ENCODE results near the gene ARGLU1.

DNA sequence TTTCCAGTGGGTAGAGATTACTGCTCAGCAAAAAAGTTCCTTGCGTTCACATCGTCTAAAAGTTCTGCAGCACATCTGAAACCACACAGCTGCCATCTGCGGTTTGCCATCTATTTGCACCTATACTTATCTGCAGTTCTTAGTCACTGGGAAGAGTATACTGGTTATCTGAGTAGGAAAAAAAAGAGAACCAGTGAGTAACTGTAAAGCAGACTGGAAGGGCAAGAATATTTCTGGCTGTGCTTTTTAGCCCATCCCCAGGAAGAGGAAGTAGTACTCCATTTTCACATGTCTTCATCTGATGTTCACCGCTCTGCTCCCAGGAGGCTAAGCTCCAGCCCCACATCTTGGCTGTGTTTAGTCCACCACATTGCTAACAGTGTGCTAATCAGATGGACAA lies 68.0 kb downstream of the ARGLU1 start:
- TF ChIP-seq, protein P1, sequence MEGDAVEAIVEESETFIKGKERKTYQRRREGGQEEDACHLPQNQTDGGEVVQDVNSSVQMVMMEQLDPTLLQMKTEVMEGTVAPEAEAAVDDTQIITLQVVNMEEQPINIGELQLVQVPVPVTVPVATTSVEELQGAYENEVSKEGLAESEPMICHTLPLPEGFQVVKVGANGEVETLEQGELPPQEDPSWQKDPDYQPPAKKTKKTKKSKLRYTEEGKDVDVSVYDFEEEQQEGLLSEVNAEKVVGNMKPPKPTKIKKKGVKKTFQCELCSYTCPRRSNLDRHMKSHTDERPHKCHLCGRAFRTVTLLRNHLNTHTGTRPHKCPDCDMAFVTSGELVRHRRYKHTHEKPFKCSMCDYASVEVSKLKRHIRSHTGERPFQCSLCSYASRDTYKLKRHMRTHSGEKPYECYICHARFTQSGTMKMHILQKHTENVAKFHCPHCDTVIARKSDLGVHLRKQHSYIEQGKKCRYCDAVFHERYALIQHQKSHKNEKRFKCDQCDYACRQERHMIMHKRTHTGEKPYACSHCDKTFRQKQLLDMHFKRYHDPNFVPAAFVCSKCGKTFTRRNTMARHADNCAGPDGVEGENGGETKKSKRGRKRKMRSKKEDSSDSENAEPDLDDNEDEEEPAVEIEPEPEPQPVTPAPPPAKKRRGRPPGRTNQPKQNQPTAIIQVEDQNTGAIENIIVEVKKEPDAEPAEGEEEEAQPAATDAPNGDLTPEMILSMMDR (IDR thresholded peaks at IDR 0.05; ENCODE audit: borderline replicate concordance, extremely low read depth, low read length, poor library complexity, severe bottlenecking): no peak
- TF ChIP-seq EZH2 (IDR thresholded peaks at IDR 0.05; ENCODE audit: borderline replicate concordance, low read depth, low read length, severe bottlenecking): no peak

Measured in DND-41 (cell line).